BLaER1 (cell line): Measurements from ENCODE around the gene CSNK2A1.

Experiments used
- H3K27ac ChIP-seq: shearing (Covaris generic); formaldehyde crosslinking; 2 replicates; pipeline ENCODE4 v1.8.1; 2022
- H3K27me3 ChIP-seq: shearing (Covaris generic); formaldehyde crosslinking; 2 replicates; pipeline ENCODE4 v1.8.1; 2022
- H3K36me3 ChIP-seq: shearing (Covaris generic); formaldehyde crosslinking; 2 replicates; pipeline ENCODE4 v1.8.1; 2022
- H3K4me1 ChIP-seq: shearing (Covaris generic); formaldehyde crosslinking; 2 replicates; pipeline ENCODE4 v1.8.1; 2022
- H3K4me2 ChIP-seq: shearing (Covaris generic); formaldehyde crosslinking; 2 replicates; pipeline ENCODE4 v1.8.1; 2022
- H3K4me3 ChIP-seq: shearing (Covaris generic); formaldehyde crosslinking; 2 replicates; pipeline ENCODE4 v1.8.1; 2022
- H3K9ac ChIP-seq: shearing (Covaris generic); formaldehyde crosslinking; 2 replicates; pipeline ENCODE4 v1.8.1; 2022
- H3K9me3 ChIP-seq: shearing (Covaris generic); formaldehyde crosslinking; 2 replicates; pipeline ENCODE4 v1.8.1; 2022
- H4K20me1 ChIP-seq: shearing (Covaris generic); formaldehyde crosslinking; 2 replicates; pipeline ENCODE4 v1.8.1; 2022
- Cebpa-rat ChIP-seq: shearing (Covaris generic); IDR thresholded peaks from 2 replicates; pipeline ENCODE4 v1.8.1; 2022

The CSNK2A1 gene

GRCh38 chr20:427849-428657 is 115.5 kb downstream of the CSNK2A1 start:
- Histone ChIP-seq H3K27ac (no peak overlapping the region), H3K36me3 (peaks cover 94% of the 10 kb centered on the region)

GRCh38 chr20:427401-427800 is 116.2 kb downstream of the CSNK2A1 start:
- Histone ChIP-seq H3K4me1 (peaks cover 3% of the 10 kb centered on the region), H3K27me3 (no peaks in the 10 kb centered on the region), H3K4me3 (no peak overlapping the region), H3K36me3 (peaks cover 95% of the 10 kb centered on the region), H3K9ac (no peak overlapping the region), H4K20me1 (peaks cover 26% of the 10 kb centered on the region), H3K9me3 (no peaks in the 10 kb centered on the region), H3K4me2 (no peak overlapping the region), H3K27ac (no peak overlapping the region)
- TF ChIP-seq Cebpa-rat: no peak

More at GRCh38 chr20:427849-428657, 115.5 kb downstream of the CSNK2A1 start:
- Histone ChIP-seq H3K4me1 (peaks cover 10% of the 10 kb centered on the region), H4K20me1 (peaks cover 33% of the 10 kb centered on the region), H3K27me3 (no peaks in the 10 kb centered on the region), H3K4me2 (no peak overlapping the region), H3K9me3 (no peaks in the 10 kb centered on the region), H3K4me3 (no peak overlapping the region), H3K9ac (no peak overlapping the region)
- no peak for TF ChIP-seq Cebpa-rat

GRCh38 chr20:426566-426965 is 117.0 kb downstream of the CSNK2A1 start:
- Histone ChIP-seq H3K9ac (no peak overlapping the region), H4K20me1 (peaks cover 18% of the 10 kb centered on the region), H3K27me3 (no peaks in the 10 kb centered on the region), H3K4me3 (no peak overlapping the region), H3K4me2 (no peak overlapping the region), H3K4me1 (no peaks in the 10 kb centered on the region), H3K27ac (no peak overlapping the region), H3K36me3 (peaks cover 95% of the 10 kb centered on the region), H3K9me3 (no peaks in the 10 kb centered on the region)
- no peak for TF ChIP-seq Cebpa-rat
